GM12873 (cell line): ENCODE data around the gene NANOGP8.

ENCODE experiments used
- CTCF ChIP-seq: IDR thresholded peaks from 2 replicates; pipeline ENCODE4 v1.5.1; 2012; ENCODE audit warnings: low read depth, mild to moderate bottlenecking, moderate library complexity, low read length, control low read depth; ENCODE audit not compliant: insufficient read depth; ENCODE audit errors: missing control alignments

Gene NANOGP8

DNA sequence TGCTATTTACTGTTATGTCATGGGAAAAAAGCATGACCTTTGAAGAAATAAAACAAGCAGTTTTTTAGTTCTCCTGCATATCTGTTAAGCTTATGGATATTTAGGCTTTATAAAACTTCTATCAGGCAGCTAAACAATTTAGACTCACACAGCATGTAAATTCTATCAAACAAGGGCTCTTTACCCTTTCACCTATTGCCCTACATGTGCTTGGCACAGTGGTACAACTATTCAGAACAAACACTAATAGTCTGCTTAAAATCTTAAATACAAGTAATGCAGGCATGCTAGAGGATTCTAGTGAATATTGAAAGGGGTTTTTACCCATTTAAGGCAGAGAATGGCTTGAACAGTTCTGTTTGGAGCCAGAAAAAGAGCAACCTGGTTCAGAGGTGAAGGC, 23.4 kb upstream of the NANOGP8 start:
- no peak for TF ChIP-seq CTCF

DNA sequence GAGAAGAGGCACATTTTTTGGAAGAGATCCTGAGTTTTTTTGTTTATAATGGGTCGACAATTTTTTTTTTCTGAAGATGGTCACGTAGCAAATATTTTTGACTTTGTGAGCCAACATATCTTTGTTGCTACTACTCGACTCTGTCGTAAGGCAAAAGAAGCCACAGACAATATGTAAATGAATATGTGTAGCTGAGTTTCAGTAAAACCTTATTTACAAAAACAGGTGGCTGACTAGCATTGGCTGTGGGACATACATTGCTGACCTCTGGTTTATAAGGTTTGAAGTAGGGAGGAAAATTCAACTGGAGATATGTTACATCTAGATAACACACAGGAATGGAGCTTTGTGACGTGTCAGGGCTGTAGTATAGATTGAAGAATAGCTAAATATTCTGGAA, 22.5 kb upstream of the NANOGP8 start:
- TF ChIP-seq CTCF: no peak

DNA sequence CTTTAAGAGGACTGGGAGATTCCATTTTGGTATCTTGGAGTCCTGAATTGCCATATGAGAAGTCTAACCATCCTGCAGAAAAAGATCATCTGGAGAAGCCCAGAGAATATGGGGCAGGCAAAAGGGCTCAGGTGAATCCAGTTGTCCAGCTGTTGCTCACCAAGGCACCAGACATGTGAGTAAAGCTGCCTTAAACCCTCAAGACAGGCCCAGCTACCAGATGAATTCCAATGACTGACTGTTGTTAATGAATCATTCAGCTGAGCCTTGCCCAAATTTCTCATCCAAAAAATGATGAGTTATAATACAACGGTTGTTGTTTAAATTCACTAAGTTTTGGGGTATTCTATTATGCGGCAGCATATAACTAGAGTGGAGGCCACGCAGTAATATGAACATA, 22.0 kb upstream of the NANOGP8 start:
- no peak for TF ChIP-seq CTCF

DNA sequence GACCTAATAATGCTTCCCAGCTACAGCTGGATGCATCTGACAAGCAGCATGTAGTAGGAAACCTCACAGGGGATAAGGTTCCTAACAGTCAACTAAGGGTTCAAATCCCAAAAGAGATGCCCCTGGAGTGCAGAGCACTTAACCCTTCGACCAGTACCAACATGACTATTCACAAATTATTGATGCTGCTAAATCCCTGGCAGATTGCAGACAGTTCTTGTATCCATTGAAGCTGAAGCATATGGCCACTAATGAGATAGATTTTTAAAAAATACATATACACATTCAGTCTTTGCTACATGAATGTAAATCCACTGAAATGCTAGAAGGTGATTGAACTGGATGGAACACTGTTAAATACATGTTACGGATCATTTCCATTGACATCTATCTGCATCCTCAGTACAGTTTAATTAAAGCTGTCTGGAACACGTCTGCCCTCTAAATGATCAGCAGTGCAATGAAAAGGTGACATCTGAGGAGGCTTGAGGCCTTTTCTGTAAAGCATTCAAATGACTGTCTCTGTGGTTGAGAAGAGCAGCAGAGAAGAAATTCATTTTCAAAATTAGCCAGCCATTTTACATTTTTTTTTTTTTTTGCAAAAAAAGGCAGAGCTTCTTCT, 19.5 kb upstream of the NANOGP8 start:
- TF ChIP-seq CTCF: no peak

GRCh38 chr15:35102186-35102585, 17.1 kb upstream of the NANOGP8 start:
- no peak for TF ChIP-seq CTCF

GRCh38 chr15:35101335-35101734, 16.2 kb upstream of the NANOGP8 start:
- TF ChIP-seq CTCF: no peak

- no peak for TF ChIP-seq CTCF
Observed at GRCh38 chr15:35098737-35099136, 13.6 kb upstream of the NANOGP8 start.
